ENCODE measurements around the gene PRRC2B. TPM values are rescaled to one million over a fixed set of nuclear protein-coding genes. Genes with fewer than 3 reads are reported as not detected.
"Not testable (repeated sequence)": the region's sequence is repeated elsewhere in the genome, so short reads cannot be mapped to it uniquely, and the experiment has no call there.

Gene PRRC2B
- total and polyA plus RNA-seq, 3 donors from 2014 or later: 111 to 213 (median 175) TPM

DNA sequence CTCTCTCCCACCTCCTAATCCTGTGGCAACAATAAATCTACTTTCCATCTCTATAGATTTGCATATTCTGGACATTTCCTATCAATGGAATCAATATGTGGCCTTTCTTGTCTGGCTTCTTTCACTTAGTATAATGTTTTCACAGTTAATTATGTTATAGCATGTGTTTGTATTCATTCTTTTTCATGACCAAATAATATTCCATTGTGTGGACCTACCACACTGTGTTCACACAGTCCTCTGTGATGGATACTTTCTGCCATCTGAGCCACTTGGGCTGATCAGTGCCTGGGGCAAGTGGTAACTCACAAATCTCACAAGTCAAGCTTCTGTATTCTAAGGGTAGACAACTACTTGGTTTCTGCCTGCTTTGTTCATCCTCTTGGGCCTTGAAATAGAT is 60.1 kb downstream of the PRRC2B start:
- H3K36me3 ChIP-seq (ENCODE audit: low read depth, missing control alignments): no peaks in the 10 kb centered on the region
- intact Hi-C loops (cut with DNase I; ENCODE audit: low total_unique reads): no loop called here
- no peak for DNase-seq
- no peak overlapping the region for H3K4me3 ChIP-seq
- no peaks in the 10 kb centered on the region for H3K27me3 ChIP-seq
- no peaks in the 10 kb centered on the region for H3K4me1 ChIP-seq
- no peak for TF ChIP-seq CTCF (IDR thresholded peaks at IDR 0.05)
- TF ChIP-seq POLR2A (IDR thresholded peaks at IDR 0.05): no peak
- H3K27ac ChIP-seq: no peak overlapping the region
- no peaks in the 10 kb centered on the region for H3K9me3 ChIP-seq

- H3K9me3 ChIP-seq; intact Hi-C loops (cut with DNase I; ENCODE audit: low total_unique reads); H3K36me3 ChIP-seq (ENCODE audit: low read depth, missing control alignments); H3K4me1 ChIP-seq; DNase-seq; H3K4me3 ChIP-seq; H3K27ac ChIP-seq; H3K27me3 ChIP-seq: not testable (repeated sequence)
- 95% methylated on average over 7 to 10 of the region's 10 CpGs for WGBS, 2 donors
These were observed 61.8 kb downstream of the PRRC2B start for GRCh38 chr9:131455655-131456054.

GRCh38 chr9:131457746-131458145 is 63.9 kb downstream of the PRRC2B start:
- TF ChIP-seq POLR2A (IDR thresholded peaks at IDR 0.05) (no peak), CTCF (IDR thresholded peaks at IDR 0.05) (no peak)
- H3K27me3 ChIP-seq: no peaks in the 10 kb centered on the region
- no peak overlapping the region for H3K27ac ChIP-seq
- DNase-seq: no peak
- no peaks in the 10 kb centered on the region for H3K36me3 ChIP-seq (ENCODE audit: low read depth, missing control alignments)
- H3K4me1 ChIP-seq: no peaks in the 10 kb centered on the region
- H3K4me3 ChIP-seq: no peak overlapping the region
- WGBS, 2 donors: 90 to 91% methylated on average over 10 of the region's 10 CpGs
- H3K9me3 ChIP-seq: no peaks in the 10 kb centered on the region
- intact Hi-C loops (cut with DNase I; ENCODE audit: low total_unique reads): no loop called here

DNA sequence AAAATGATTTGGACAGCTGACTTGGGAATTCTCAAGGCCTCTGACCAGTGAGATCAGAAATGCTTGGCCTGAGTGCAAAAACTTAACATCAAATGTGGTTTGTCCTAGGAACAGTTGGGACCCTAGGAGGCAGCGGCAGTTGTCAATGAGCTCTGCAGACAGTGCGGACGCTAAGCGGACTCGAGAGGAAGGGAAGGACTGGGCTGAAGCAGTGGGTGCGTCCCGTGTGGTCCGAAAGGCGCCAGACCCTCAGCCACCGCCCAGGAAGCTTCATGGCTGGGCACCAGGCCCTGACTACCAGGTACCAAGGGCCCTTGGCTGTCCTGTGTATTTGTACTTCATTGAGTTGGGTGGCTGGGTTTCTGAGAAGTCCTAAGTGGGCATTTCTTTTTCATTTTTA is 65.2 kb downstream of the PRRC2B start:
- Histone ChIP-seq H3K9me3 (no peaks in the 10 kb centered on the region), H3K36me3 (ENCODE audit: low read depth, missing control alignments) (no peaks in the 10 kb centered on the region), H3K4me1 (no peaks in the 10 kb centered on the region), H3K27me3 (no peaks in the 10 kb centered on the region), H3K4me3 (no peak overlapping the region), H3K27ac (no peak overlapping the region)
- TF ChIP-seq CTCF (IDR thresholded peaks at IDR 0.05): no peak
- TF ChIP-seq POLR2A (IDR thresholded peaks at IDR 0.05): no peak
- WGBS, 2 donors: 90 to 100% methylated on average over 1 to 10 of the region's 10 CpGs
- no peak for DNase-seq
- intact Hi-C loops (cut with DNase I; ENCODE audit: low total_unique reads): no loop called here

DNA sequence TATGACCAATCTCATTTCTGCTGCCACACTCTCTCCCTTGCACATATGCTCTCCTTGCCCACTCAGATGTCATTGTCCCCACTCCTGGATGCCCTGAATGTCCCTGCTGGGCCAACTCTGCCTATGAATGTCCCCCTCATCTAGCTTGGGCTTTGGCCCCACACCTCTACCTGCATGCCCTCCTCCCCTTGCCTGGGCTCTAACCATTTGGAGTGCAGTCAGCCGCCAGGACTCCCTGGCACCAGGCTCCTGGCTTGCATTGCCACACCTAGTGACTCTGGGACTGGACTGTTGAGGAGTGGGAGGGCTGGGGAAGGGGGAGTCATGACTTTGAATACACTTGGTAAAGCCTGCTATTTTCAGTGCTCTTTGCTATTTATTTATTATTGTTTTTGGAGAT is 67.3 kb downstream of the PRRC2B start:
- WGBS, 2 donors: 91 to 100% methylated on average over 1 of the region's 1 CpG
- intact Hi-C loops (cut with DNase I; ENCODE audit: low total_unique reads): no loop called here

More for the DNA sequence above, 67.3 kb downstream of the PRRC2B start:
- no peaks in the 10 kb centered on the region for H3K9me3 ChIP-seq
- H3K27me3 ChIP-seq: no peaks in the 10 kb centered on the region
- H3K36me3 ChIP-seq (ENCODE audit: low read depth, missing control alignments): no peaks in the 10 kb centered on the region
- TF ChIP-seq POLR2A (IDR thresholded peaks at IDR 0.05): no peak
- TF ChIP-seq CTCF (IDR thresholded peaks at IDR 0.05): no peak
- no peaks in the 10 kb centered on the region for H3K4me1 ChIP-seq
- DNase-seq: no peak
- no peak overlapping the region for H3K27ac ChIP-seq
- no peak overlapping the region for H3K4me3 ChIP-seq

All from testis (tissue), 3 donors.